Activated T-helper 2 cell treated with anti-CD3 and anti-CD28 coated beads, Interferon-gamma antibody, Interleukin-2, Interleukin-4, amounts not matched to agents 10 μg/mL and 5 μg/mL and 100 μg/mL, durations not matched to agents 14 hours and 24 hours and 36 hours (primary cell): Measurements from ENCODE around the gene CDC25B. TPM values are rescaled to one million over a fixed set of nuclear protein-coding genes. Genes with fewer than 3 reads are reported as not detected.
"Not testable (repeated sequence)": the region's sequence is repeated elsewhere in the genome, so short reads cannot be mapped to it uniquely, and the experiment has no call there.

Source experiments
- DNase-seq: peaks from one replicate; pipeline ENCODE4 v3.0.0; 2021; ENCODE audit warnings: low spot score
- H3K27ac Mint-ChIP-seq: one replicate; pipeline ENCODE4 v1.8.0; 2021; ENCODE audit warnings: mixed read lengths
- H3K27me3 Mint-ChIP-seq: one replicate; pipeline ENCODE4 v1.8.0; 2021; ENCODE audit warnings: low read depth, mixed read lengths
- H3K36me3 Mint-ChIP-seq: one replicate; pipeline ENCODE4 v1.8.0; 2021; ENCODE audit warnings: low read depth, mixed read lengths
- H3K4me1 Mint-ChIP-seq: one replicate; pipeline ENCODE4 v1.8.0; 2021; ENCODE audit warnings: low read depth, mixed read lengths
- H3K4me3 Mint-ChIP-seq: one replicate; pipeline ENCODE4 v1.8.0; 2021; ENCODE audit warnings: low read depth, mild to moderate bottlenecking, moderate library complexity, mixed read lengths
- H3K9me3 Mint-ChIP-seq: one replicate; pipeline ENCODE4 v1.8.0; 2021; ENCODE audit warnings: mixed read lengths
- intact Hi-C: fragments of 100-400 bp; cut with micrococcal nuclease; formaldehyde crosslinking; loops from one replicate; pipeline ENCODE4 v1.15.1; 2023
- total RNA-seq: library from RNA; stranded (reverse); gene quantifications from 2 replicates; pipeline ENCODE4 v1.2.3, GENCODE V29; 2022

CDC25B gene
- total RNA-seq, 1 donor from 2014 or later: 101 TPM

- H3K27ac Mint-ChIP-seq: no peak overlapping the region
- H3K27me3 Mint-ChIP-seq: no peaks in the 10 kb centered on the region
- H3K36me3 Mint-ChIP-seq: peaks cover 3% of the 10 kb centered on the region
- H3K4me1 Mint-ChIP-seq: peaks cover 16% of the 10 kb centered on the region
- intact Hi-C loops: no loop called here
- H3K4me3 Mint-ChIP-seq: no peak overlapping the region
- DNase-seq: no peak
- H3K9me3 Mint-ChIP-seq: no peaks in the 10 kb centered on the region
Measured at GRCh38 chr20:3842348-3842930, 46.3 kb downstream of the CDC25B start.

DNA sequence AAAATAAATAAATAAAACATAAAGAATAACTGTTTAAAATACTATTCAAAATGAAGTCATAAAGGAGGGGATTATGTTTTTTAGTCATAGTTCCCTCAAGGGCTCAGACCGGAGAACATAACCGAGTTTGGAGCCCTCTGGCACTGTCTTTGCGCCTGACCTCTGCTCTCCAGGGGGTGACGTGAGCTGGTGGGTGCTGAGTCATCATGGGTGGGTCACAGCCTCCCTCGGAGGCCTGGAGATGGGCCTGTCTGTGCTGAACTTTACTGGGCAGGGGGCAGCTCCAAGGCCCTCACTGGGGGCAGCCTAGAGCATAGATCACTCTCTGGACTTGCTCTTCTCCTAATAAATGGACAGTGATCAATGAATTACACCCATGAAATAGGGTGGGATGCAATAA is 47.4 kb downstream of the CDC25B start:
- DNase-seq: no peak

GRCh38 chr20:3843990-3844619 is 48.0 kb downstream of the CDC25B start:
- H3K27ac Mint-ChIP-seq, H3K4me3 Mint-ChIP-seq, DNase-seq, H3K27me3 Mint-ChIP-seq, intact Hi-C loops, H3K9me3 Mint-ChIP-seq: not testable (repeated sequence)
- peaks cover 13% of the 10 kb centered on the region for H3K36me3 Mint-ChIP-seq
- H3K4me1 Mint-ChIP-seq: peaks cover 22% of the 10 kb centered on the region

More for the DNA sequence above, 47.4 kb downstream of the CDC25B start:
- Mint-ChIP-seq H3K4me3 (no peak overlapping the region), H3K27me3 (no peaks in the 10 kb centered on the region), H3K27ac (no peak overlapping the region), H3K4me1 (peaks cover 21% of the 10 kb centered on the region), H3K9me3 (no peaks in the 10 kb centered on the region), H3K36me3 (peaks cover 7% of the 10 kb centered on the region)
- intact Hi-C loops: no loop called here

DNA sequence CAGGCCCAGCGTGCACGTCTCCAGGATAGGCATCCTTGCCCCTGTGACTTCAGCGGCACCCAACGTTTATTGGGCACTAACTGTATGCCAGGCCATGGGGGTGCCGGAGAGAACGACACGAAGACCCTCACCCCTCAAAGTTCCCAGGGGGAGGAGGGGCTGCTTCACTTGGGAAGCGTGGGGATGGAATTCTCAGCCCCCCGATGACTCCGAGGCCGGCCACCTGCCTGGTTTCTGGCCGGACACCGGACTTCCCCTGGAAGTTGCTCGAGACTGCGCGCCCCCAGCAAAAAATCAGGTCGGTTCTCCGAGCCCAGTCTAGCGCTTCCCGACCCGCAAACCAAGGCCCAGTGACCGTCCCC is 50.2 kb downstream of the CDC25B start:
- no peaks in the 10 kb centered on the region for H3K27me3 Mint-ChIP-seq
- intact Hi-C loops: loop anchor here (1.0 to 2.0 kb wide), 2 partner anchors 26 to 60 kb away; partner anchors contain the start of genes AP5S1 and CENPB
- H3K4me3 Mint-ChIP-seq: peak overlapping the region; percentile 90
- H3K36me3 Mint-ChIP-seq: peaks cover 17% of the 10 kb centered on the region
- H3K4me1 Mint-ChIP-seq: peaks cover 17% of the 10 kb centered on the region
- H3K9me3 Mint-ChIP-seq: no peaks in the 10 kb centered on the region
- no peak for DNase-seq
- H3K27ac Mint-ChIP-seq: peak overlapping the region; percentile 62

DNA sequence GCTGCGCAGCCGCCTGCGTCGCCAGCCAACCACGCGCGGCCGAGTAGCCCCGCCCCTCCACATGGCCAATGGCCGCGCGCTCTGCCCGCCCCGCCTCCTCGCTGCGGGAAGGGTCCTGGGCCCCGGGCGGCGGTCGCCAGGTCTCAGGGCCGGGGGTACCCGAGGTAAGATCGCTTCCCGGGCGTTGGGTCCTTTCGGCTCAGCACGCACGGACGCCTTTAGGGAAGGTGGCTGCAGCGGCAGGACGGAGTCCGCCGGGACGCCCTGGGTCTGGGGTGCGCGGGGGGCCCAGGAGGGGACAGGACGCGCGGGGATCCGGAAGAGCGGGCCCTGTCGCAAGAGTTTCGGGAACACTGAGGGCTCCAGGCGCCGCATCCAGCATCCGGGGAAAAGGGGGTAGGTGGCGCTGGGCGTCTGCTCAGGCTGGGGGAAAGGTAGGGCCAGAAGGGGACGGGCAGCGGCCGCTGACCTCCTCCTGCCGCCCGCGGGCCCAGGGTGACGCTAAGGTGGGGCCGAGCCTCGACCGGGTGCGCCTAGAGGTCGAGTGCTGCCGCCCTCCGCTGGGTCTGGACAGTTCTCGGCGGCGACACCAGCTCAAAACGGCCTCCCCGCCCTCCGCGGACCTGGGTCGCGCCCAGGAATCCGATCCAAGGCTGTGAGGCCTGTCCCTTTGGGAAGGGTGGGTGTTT is 50.8 kb downstream of the CDC25B start, which contains the start of gene MAVS:
Gene MAVS (plus strand): TSS at position 95 of the 689 bp plus-strand sequence. CDS start 7,791 bp downstream, outside the sequence.
- no peaks in the 10 kb centered on the region for H3K27me3 Mint-ChIP-seq
- intact Hi-C loops: loop anchor here (1.0 to 2.0 kb wide), 2 partner anchors 27 to 60 kb away; partner anchors contain the start of genes AP5S1 and CENPB
- peaks cover 17% of the 10 kb centered on the region for H3K36me3 Mint-ChIP-seq
- no peaks in the 10 kb centered on the region for H3K9me3 Mint-ChIP-seq
- H3K4me3 Mint-ChIP-seq: peak within 1 kb of the TSS; percentile 90
- peaks cover 17% of the 10 kb centered on the region for H3K4me1 Mint-ChIP-seq
- DNase-seq: peak; percentile 83
- peak within 1 kb of the TSS; percentile 79 for H3K27ac Mint-ChIP-seq

DNA sequence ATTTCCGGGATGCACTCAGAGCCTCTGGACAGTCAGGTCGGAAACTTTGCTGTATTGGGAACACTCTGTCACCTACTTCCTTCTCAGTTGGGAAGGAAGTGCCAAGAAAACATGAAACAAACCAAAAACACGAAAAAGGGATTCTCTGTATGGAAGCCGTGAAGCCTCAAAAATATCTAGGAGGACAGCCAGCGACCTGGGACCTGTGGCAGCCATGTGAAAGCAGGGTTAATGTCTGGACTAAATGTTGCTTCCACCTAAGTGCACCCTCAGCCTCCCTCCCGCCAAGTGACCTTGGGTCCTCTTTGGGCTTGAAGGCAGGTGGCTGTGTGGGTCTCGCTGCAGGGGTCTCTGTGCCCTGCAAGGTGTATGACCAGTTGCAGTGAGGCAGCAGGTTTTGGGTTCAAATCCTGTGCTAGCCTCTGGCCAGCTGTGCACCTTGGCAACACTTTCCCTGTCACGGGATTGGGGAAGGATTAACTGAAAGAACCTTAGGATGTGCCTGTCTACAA is 51.4 kb downstream of the CDC25B start:
- H3K36me3 Mint-ChIP-seq: peaks cover 17% of the 10 kb centered on the region
- H3K27me3 Mint-ChIP-seq: no peaks in the 10 kb centered on the region
- H3K4me1 Mint-ChIP-seq: peaks cover 17% of the 10 kb centered on the region
- H3K4me3 Mint-ChIP-seq: peak overlapping the region; percentile 90
- no peaks in the 10 kb centered on the region for H3K9me3 Mint-ChIP-seq
- intact Hi-C loops: loop anchor here (2.0 kb wide), 1 partner anchor 61 kb away; the partner anchor contains the start of gene CENPB
- H3K27ac Mint-ChIP-seq: peak overlapping the region; percentile 79
- no peak for DNase-seq

GRCh38 chr20:3848565-3848964 is 52.5 kb downstream of the CDC25B start:
- Mint-ChIP-seq H3K9me3 (no peaks in the 10 kb centered on the region), H3K4me3 (peak overlapping the region; percentile 90), H3K36me3 (peaks cover 17% of the 10 kb centered on the region), H3K4me1 (peaks cover 17% of the 10 kb centered on the region), H3K27ac (peak overlapping the region; percentile 78), H3K27me3 (no peaks in the 10 kb centered on the region)
- intact Hi-C loops: no loop called here
- DNase-seq: no peak

- peaks cover 5% of the 10 kb centered on the region for H3K4me1 Mint-ChIP-seq
- intact Hi-C loops: loop anchor here (2.0 kb wide), 1 partner anchor 68 kb away; the partner anchor contains the start of gene CENPB
- no peak overlapping the region for H3K4me3 Mint-ChIP-seq
- H3K9me3 Mint-ChIP-seq: no peaks in the 10 kb centered on the region
- H3K36me3 Mint-ChIP-seq: peaks cover 39% of the 10 kb centered on the region
- H3K27ac Mint-ChIP-seq: no peak overlapping the region
- no peak for DNase-seq
- no peaks in the 10 kb centered on the region for H3K27me3 Mint-ChIP-seq
Measured at GRCh38 chr20:3854462-3854871, 58.4 kb downstream of the CDC25B start.

Other genes with a start within 250 kb of the CDC25B start
- not detected in 2 replicates for gene GFRA4, start 132.9 kb upstream of the CDC25B start, total RNA-seq
- gene ADAM33, start 114.3 kb upstream of the CDC25B start, total RNA-seq: not detected in 2 replicates
- gene SIGLEC1, start 83.7 kb upstream of the CDC25B start, total RNA-seq: not detected in 2 replicates
- 0.05 TPM in 1 of 2 replicates, not detected in the other for gene HSPA12B, start 63.6 kb upstream of the CDC25B start, total RNA-seq
- 55.8 and 56.3 TPM in 2 replicates for gene ADISSP, start 28.6 kb upstream of the CDC25B start, total RNA-seq
- gene SPEF1, start 14.9 kb upstream of the CDC25B start, total RNA-seq: not detected in 2 replicates
- 66.1 and 68.9 TPM in 2 replicates for gene CENPB, start 9.6 kb upstream of the CDC25B start, total RNA-seq
- 11.9 and 12.8 TPM in 2 replicates for gene AP5S1, start 24.2 kb downstream of the CDC25B start, total RNA-seq
- gene MAVS, start 50.5 kb downstream of the CDC25B start, total RNA-seq: 41.0 and 43.5 TPM in 2 replicates
- 49.2 and 51.4 TPM in 2 replicates for gene PANK2, start 93.1 kb downstream of the CDC25B start, total RNA-seq
- 15.8 and 17.7 TPM in 2 replicates for gene RNF24, start 219.2 kb downstream of the CDC25B start, total RNA-seq